Ovary (tissue), 9 donors: Measurements from ENCODE around the gene RGS17. TPM values are rescaled to one million over a fixed set of nuclear protein-coding genes. Genes with fewer than 3 reads are reported as not detected.
A peak's percentile ranks its signal among the peaks of the same experiment; 100 is the strongest.

Experiments
- DNase-seq, 5 donors: peaks; one replicate each; pipeline ENCODE4 v3.0.0-alpha.2; 2019 to 2020
- H3K27ac ChIP-seq, 2 donors: fragments of 200-600 bp; one replicate each; pipeline versions ENCODE4 v1.5.1 to v1.8.0; 2019 to 2022
- H3K27me3 ChIP-seq: fragments of 200-600 bp; one replicate; pipeline ENCODE4 v1.8.0; 2022
- H3K36me3 ChIP-seq: fragments of 200-600 bp; sonication (generic); one replicate; pipeline ENCODE4 v1.5.1; 2019
- H3K4me1 ChIP-seq: one replicate; pipeline ENCODE4 v1.8.1; 2013; ENCODE audit warnings: mild to moderate bottlenecking, moderate library complexity; ENCODE audit not compliant: insufficient read depth
- H3K4me3 ChIP-seq: fragments of 200-600 bp; sonication (generic); one replicate; pipeline ENCODE4 v1.5.1; 2017
- H3K9me3 ChIP-seq, 2 donors: fragments of 200-600 bp in 1 of 2; sonication (generic) in 1 of 2; one replicate each; pipeline versions ENCODE4 v1.5.1 to v1.8.1; 2013 to 2019; ENCODE audit warnings: mild to moderate bottlenecking in 1 of 2, moderate library complexity in 1 of 2
- EP300 ChIP-seq: sonication (generic); formaldehyde crosslinking; IDR thresholded peaks from one replicate; pipeline ENCODE4 v1.6.1; 2017; ENCODE audit warnings: antibody characterized with exemption
- POLR2A ChIP-seq: fragments of 450-650 bp; IDR thresholded peaks from one replicate; pipeline ENCODE4 v1.6.1; 2017; ENCODE audit warnings: antibody characterized with exemption, mild to moderate bottlenecking, moderate library complexity
- WGBS, 3 donors: extraction: QIAGEN DNeasy Blood & Tissue Kit in 1 of 3; methylation state at CpG; one replicate each; pipeline versions ENCODE4 v1.1.5 to v1.1.7; 2013 to 2017; 5-methylcytosine and 5-hydroxymethylcytosine counted together
- intact Hi-C, 4 donors: fragments of 100-400 bp; cut with DNase I; formaldehyde crosslinking; loops; one replicate each; pipeline versions ENCODE4 v1.11.0 to v1.15.1; 2022 to 2023
- polyA plus RNA-seq, 2 donors: library from polyadenylated mRNA; stranded (reverse); fragments of 200-250 nt in 1 of 2; fragments of 350-450 nt in 1 of 2; fragmentation: Illumina TruSeq in 1 of 2; extraction: RNeasy Lipid Tissue Mini Kit (QIAGEN cat#74804) in 1 of 2; gene quantifications; one replicate each; pipeline ENCODE4 v1.2.3, GENCODE V29; 2013 to 2014
- total RNA-seq, 7 donors: library from RNA; depleted of rRNA in 2 of 7; stranded (reverse); fragments of >200 nt in 2 of 7; fragmentation: NEBNext Ultra II Directional in 3 of 7; extraction: Animal tissue kit (Norgen Biotek cat#: 25700) in 3 of 7; gene quantifications; one replicate each; pipeline versions ENCODE4 v1.1.0 to v1.2.4, GENCODE V29; 2016 to 2023
- TF ChIP-seq, protein P1 (sequence below), 3 donors: fragments of 450-650 bp in 2 of 3; fragments of 200-600 bp in 1 of 3; IDR thresholded peaks; one replicate each; pipeline versions ENCODE4 v1.5.1 to v1.8.0; 2016 to 2022; ENCODE audit warnings: antibody characterized with exemption in 3 of 3, mild to moderate bottlenecking in 1 of 3
- donor health status: DM: no; HTN: no; CAD: no; lungs with moderate emphysema.
- donor health status: DM: no; HTN: no; CAD: no.
- donor health status: Bipolar disorder and iron deficiency.
- donor health status: DM: yes; HTN: yes; CAD: no.
- donor health status: DM: no; HTN: no; CAD: no.
- donor health status: DM: yes; HTN: yes; CAD: no.

The RGS17 gene
- total and polyA plus RNA-seq, 9 donors: 0.30 to 0.95 (median 0.46) TPM

DNA sequence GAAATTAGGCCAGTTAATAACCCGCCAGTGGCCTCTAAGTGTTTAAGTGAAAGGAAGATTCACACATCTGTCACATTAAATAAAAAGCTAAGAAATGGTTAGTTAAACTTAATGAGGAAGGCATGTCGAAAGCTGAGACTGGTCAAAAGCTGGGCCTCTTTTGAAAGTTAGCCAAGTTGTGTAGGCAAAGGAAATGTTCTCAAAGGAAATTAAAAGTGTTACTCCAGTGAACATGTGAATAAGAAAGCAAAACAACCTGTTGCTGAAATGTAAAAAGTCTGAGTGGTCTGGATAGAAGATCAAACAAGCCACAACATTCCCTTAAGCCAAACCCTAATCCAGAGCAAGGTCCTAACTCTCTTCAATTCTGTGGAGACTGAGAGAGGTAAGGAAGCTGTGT, 117.6 kb downstream of the RGS17 start:
- no peaks in the 10 kb centered on the region for H3K4me1 ChIP-seq
- 76 to 84% (median 83%) methylated on average over 2 of the region's 2 CpGs for whole genome bisulfite sequencing, 3 donors
- no peaks in the 10 kb centered on the region for H3K9me3 ChIP-seq
- TF ChIP-seq, protein P1, sequence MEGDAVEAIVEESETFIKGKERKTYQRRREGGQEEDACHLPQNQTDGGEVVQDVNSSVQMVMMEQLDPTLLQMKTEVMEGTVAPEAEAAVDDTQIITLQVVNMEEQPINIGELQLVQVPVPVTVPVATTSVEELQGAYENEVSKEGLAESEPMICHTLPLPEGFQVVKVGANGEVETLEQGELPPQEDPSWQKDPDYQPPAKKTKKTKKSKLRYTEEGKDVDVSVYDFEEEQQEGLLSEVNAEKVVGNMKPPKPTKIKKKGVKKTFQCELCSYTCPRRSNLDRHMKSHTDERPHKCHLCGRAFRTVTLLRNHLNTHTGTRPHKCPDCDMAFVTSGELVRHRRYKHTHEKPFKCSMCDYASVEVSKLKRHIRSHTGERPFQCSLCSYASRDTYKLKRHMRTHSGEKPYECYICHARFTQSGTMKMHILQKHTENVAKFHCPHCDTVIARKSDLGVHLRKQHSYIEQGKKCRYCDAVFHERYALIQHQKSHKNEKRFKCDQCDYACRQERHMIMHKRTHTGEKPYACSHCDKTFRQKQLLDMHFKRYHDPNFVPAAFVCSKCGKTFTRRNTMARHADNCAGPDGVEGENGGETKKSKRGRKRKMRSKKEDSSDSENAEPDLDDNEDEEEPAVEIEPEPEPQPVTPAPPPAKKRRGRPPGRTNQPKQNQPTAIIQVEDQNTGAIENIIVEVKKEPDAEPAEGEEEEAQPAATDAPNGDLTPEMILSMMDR (IDR thresholded peaks at IDR 0.05): no peak
- TF ChIP-seq POLR2A (no peak), EP300 (no peak)
- no peak overlapping the region for H3K27ac ChIP-seq
- H3K4me3 ChIP-seq: no peak overlapping the region
- intact Hi-C loops: no loop called here
- no peaks in the 10 kb centered on the region for H3K36me3 ChIP-seq
- DNase-seq: no peak
- H3K27me3 ChIP-seq: no peaks in the 10 kb centered on the region

- no peaks in the 10 kb centered on the region for H3K9me3 ChIP-seq
- no peak overlapping the region for H3K4me3 ChIP-seq
- H3K36me3 ChIP-seq: no peaks in the 10 kb centered on the region
- H3K27me3 ChIP-seq: no peaks in the 10 kb centered on the region
- TF ChIP-seq, protein P1 (IDR thresholded peaks at IDR 0.05): no peak
- H3K4me1 ChIP-seq: no peaks in the 10 kb centered on the region
- intact Hi-C loops: no loop called here
- no peak for DNase-seq
- 92 to 96% (median 93%) methylated on average over 6 of the region's 6 CpGs for WGBS, 3 donors
- no peak overlapping the region for H3K27ac ChIP-seq
These were observed 118.2 kb downstream of the RGS17 start for GRCh38 chr6:153012856-153013255.

DNA sequence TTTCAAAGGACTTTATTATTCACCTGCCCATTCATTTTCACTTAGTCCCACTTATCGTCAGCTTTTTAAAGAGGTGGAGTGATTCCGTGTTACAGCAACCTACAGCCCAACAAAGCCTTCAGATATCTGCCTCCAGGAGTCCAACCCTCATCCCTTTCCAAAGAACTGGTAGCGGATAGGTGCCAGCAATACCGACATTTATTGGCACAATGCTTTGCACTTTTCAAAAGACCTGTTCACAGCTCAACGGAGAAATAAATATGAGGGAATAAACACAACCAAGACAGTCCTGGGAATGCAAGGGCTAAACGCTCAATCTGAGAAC, 127.8 kb downstream of the RGS17 start:
- peaks cover 7% of the 10 kb centered on the region for H3K4me1 ChIP-seq
- peak overlapping the region; percentile 59 for H3K4me3 ChIP-seq
- intact Hi-C loops: loop anchor here in 1 of 4 donors (2.0 kb wide), 1 partner anchor 21 kb away; the partner anchor contains the start of gene FBXO5
- WGBS, 3 donors: 0 to 3% (median 1%) methylated on average over 6 of the region's 6 CpGs
- TF ChIP-seq, protein P1 (IDR thresholded peaks at IDR 0.05): no peak
- TF ChIP-seq POLR2A: no peak
- no peak for TF ChIP-seq EP300
- no peaks in the 10 kb centered on the region for H3K27me3 ChIP-seq
- no peak for DNase-seq
- no peaks in the 10 kb centered on the region for H3K9me3 ChIP-seq
- no peaks in the 10 kb centered on the region for H3K36me3 ChIP-seq
- H3K27ac ChIP-seq: peak overlapping the region in 1 of 2 donors; percentile 76

DNA sequence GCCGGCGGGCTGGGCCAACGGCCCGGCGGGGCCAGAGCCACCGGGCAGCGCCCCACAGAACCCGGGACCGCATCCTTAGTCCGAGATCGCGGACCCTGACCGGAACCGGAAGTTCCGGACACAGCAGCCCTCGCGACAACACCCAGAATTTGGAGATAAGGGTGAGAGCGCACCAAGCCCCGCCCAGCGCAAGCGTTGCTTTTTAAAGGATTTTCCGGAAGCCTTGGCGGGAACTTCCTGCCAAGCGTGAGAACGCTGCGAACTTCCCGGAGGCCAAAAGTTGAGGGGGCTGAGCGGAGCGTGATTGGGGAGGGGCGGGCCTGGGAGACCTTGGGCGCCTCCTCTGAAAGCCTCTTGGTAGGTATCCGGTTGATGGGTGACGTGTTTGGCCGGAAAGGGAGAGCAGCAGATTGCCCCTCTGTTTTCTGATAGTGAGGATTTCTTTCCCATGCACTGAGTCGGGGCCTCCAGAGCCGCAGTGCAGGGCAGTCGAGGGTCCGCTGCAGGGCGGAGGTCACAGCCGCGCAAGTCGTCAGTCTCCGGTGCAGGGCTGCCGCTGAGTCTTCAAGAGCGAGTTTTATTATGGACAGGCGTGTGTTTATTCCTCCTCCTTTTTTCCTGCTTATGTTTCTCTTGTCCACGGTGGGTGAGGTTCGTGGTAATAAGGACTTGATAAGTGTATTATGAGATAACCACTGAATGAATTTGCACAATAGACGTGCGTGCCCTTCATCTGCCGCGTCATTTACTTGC, 128.3 kb downstream of the RGS17 start, which contains the start of gene MTRF1L:
Gene MTRF1L (minus strand): TSS at position 97 of the 753 bp plus-strand sequence. CDS start 24 bp downstream, at position 73.
- Histone ChIP-seq H3K4me3 (peak within 1 kb of the TSS; percentile 59), H3K9me3 (no peaks in the 10 kb centered on the region), H3K4me1 (peaks cover 7% of the 10 kb centered on the region), H3K27me3 (no peaks in the 10 kb centered on the region), H3K27ac (peak within 1 kb of the TSS; percentile 68 to 76), H3K36me3 (no peaks in the 10 kb centered on the region)
- WGBS, 3 donors: 0 to 1% (median 0%) methylated on average over 48 to 52 of the region's 52 CpGs
- intact Hi-C loops: loop anchor here in 1 of 4 donors (2.0 kb wide), 1 partner anchor 20 kb away; the partner anchor contains the start of gene FBXO5
- peak; percentile 92 to 96 (median 94) for DNase-seq
- TF ChIP-seq, protein P1 (IDR thresholded peaks at IDR 0.05): no peak
- TF ChIP-seq POLR2A: peak; percentile 72
- peak; percentile 78 for TF ChIP-seq EP300
